ENCODE results near the gene BRIP1. TPM values are rescaled to one million over a fixed set of nuclear protein-coding genes. Genes with fewer than 3 reads are reported as not detected.

The BRIP1 gene
- total RNA-seq, 2 donors from 2014 or later: 24.2 to 25.5 TPM

- H3K9me3 Mint-ChIP-seq: peaks cover 3% of the 10 kb centered on the region
- Histone ChIP-seq H3K9ac (ENCODE audit: extremely low read depth, low read length, poor library complexity, severe bottlenecking) (no peak overlapping the region), H3K9me3 (ENCODE audit: control insufficient read depth, low read length) (peaks cover 6% of the 10 kb centered on the region), H3K4me1 (ENCODE audit: control insufficient read depth, insufficient read depth, low read length) (no peaks in the 10 kb centered on the region), H3K36me3 (ENCODE audit: control insufficient read depth, insufficient read depth, low read length) (no peaks in the 10 kb centered on the region), H3K27me3 (ENCODE audit: control insufficient read depth, insufficient read depth, low read length, poor library complexity, severe bottlenecking) (no peaks in the 10 kb centered on the region), H3K4me3 (ENCODE audit: low read length) (no peak overlapping the region), H3K27ac (ENCODE audit: low read depth, low read length) (no peak overlapping the region)
- H3K4me3 Mint-ChIP-seq: no peak overlapping the region
- TF ChIP-seq CTCF (conservative IDR thresholded peaks at IDR 0.05): no peak
- no peak overlapping the region for H3K27ac Mint-ChIP-seq
- H3K27me3 Mint-ChIP-seq (ENCODE audit: insufficient read depth): no peaks in the 10 kb centered on the region
- 67 to 90% methylated on average over 1 of the region's 1 CpG for WGBS, 2 experiments (ENCODE audit: insufficient coverage in 1 of 2, insufficient read length in 1 of 2)
- no peaks in the 10 kb centered on the region for H3K36me3 Mint-ChIP-seq (ENCODE audit: low read depth)
- DNase-seq: no peak
- H3K4me1 Mint-ChIP-seq: no peaks in the 10 kb centered on the region
These were observed 231.5 kb downstream of the BRIP1 start for GRCh38 chr17:61631800-61632199.

Other genes starting within 250 kb of the BRIP1 start
- gene INTS2, start 64.5 kb upstream of the BRIP1 start, total RNA-seq: 10 to 100 TPM; 22.3 to 28.2 TPM
- gene MED13, start 201.8 kb upstream of the BRIP1 start, total RNA-seq: 10 to 100 TPM; 66.0 to 67.7 TPM